Measurements from ENCODE around the gene SIK2. TPM values are rescaled to one million over a fixed set of nuclear protein-coding genes. Genes with fewer than 3 reads are reported as not detected.

Gene SIK2
- total and polyA plus RNA-seq, 4 experiments from 2014 or later, result 0.04 to 13.8 (median 6.6) TPM

DNA sequence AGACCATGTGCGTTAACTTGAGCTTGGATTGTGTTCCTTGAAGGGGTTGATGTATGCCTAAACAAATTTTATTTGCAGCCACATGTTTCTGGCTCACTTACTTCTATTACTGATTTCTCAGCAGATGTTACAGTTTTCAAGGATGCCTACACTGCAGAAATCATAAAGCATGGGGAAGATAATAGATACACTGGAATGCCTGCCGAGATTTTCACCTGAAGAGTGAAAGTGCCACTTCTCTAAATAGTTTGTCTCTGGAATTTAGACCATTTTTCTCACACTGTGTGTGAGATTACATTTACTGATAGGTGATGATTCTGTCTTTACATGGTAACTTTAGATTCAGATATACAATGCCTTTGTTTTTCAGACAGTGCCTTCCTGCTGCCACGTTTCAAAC is 81.6 kb downstream of the SIK2 start:
- Histone ChIP-seq H3K27ac (ENCODE audit: low read depth, low read length) (no peak overlapping the region), H3K9me3 (ENCODE audit: control insufficient read depth in 1 of 2, low read length in 2 of 2) (no peaks in the 10 kb centered on the region), H3K36me3 (ENCODE audit: insufficient read depth, low read length) (no peaks in the 10 kb centered on the region), H3K4me1 (ENCODE audit: insufficient read depth, low read length) (no peaks in the 10 kb centered on the region), H3K4me3 (ENCODE audit: low read length in 2 of 2) (no peak overlapping the region), H3K27me3 (ENCODE audit: insufficient read depth, low read length) (no peaks in the 10 kb centered on the region)
- Mint-ChIP-seq H3K4me1 (no peaks in the 10 kb centered on the region), H3K4me3 (no peak overlapping the region), H3K27me3 (no peaks in the 10 kb centered on the region), H3K27ac (no peak overlapping the region), H3K9me3 (no peaks in the 10 kb centered on the region), H3K36me3 (peaks cover 14 to 17% of the 10 kb centered on the region in 2 donors)
- DNase-seq, result no peak
- intact Hi-C loops (cut with micrococcal nuclease), result no loop called here
- POLR2A ChIA-PET (ENCODE audit: partially characterized antibody), result no interaction called here
- CTCF ChIA-PET (ENCODE audit: partially characterized antibody), result no interaction called here

DNA sequence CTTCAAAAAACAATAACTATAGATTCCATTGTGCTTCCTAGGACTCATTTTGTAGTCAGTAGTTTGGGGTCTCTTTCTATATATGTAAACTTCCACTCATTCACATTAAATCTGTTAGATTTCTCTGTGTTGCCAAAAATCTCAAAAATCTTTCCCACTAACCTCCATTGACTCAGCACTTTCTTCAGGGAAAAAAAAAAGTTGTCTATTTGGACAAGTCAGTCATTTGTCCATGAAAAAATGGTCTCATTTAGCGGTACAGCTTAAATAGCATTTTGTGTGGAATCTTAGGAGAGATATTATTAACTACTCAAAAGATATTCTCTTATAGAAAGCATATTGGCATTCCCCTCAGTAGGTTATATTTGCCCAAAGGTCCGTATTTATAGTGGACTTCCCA is 82.0 kb downstream of the SIK2 start:
- Histone ChIP-seq H3K4me3 (ENCODE audit: low read length in 2 of 2) (no peak overlapping the region), H3K27ac (ENCODE audit: low read depth, low read length) (no peak overlapping the region), H3K36me3 (ENCODE audit: insufficient read depth, low read length) (no peaks in the 10 kb centered on the region), H3K9me3 (ENCODE audit: control insufficient read depth in 1 of 2, low read length in 2 of 2) (no peaks in the 10 kb centered on the region), H3K27me3 (ENCODE audit: insufficient read depth, low read length) (no peaks in the 10 kb centered on the region), H3K4me1 (ENCODE audit: insufficient read depth, low read length) (no peaks in the 10 kb centered on the region)
- ChIA-PET CTCF (ENCODE audit: partially characterized antibody) (no interaction called here), POLR2A (ENCODE audit: partially characterized antibody) (no interaction called here)
- H3K4me3 Mint-ChIP-seq, result no peak overlapping the region
- H3K4me1 Mint-ChIP-seq, result no peaks in the 10 kb centered on the region
- no peak overlapping the region for H3K27ac Mint-ChIP-seq
- no peaks in the 10 kb centered on the region for H3K9me3 Mint-ChIP-seq
- DNase-seq, result no peak
- intact Hi-C loops (cut with micrococcal nuclease), result no loop called here
- no peaks in the 10 kb centered on the region for H3K27me3 Mint-ChIP-seq
- peaks cover 19 to 21% of the 10 kb centered on the region in 2 donors for H3K36me3 Mint-ChIP-seq

DNA sequence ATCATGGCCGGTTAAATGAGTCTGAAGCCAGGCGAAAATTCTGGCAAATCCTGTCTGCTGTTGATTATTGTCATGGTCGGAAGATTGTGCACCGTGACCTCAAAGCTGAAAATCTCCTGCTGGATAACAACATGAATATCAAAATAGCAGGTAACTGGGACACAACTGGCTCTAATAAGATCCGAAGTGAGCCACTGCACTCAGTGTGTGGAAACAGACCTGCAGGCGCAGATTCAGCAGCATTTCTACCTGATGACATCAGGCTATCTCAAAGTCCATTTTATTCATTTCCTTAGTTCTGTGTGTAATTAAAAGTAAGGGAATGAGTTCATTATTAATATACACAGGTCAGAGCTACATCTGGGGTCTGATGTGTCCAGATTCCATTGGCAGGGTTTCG is 85.8 kb downstream of the SIK2 start:
- Histone ChIP-seq H3K36me3 (ENCODE audit: insufficient read depth, low read length) (peaks cover 8% of the 10 kb centered on the region), H3K4me3 (ENCODE audit: low read length in 2 of 2) (no peak overlapping the region), H3K9me3 (ENCODE audit: control insufficient read depth in 1 of 2, low read length in 2 of 2) (no peaks in the 10 kb centered on the region), H3K27me3 (ENCODE audit: insufficient read depth, low read length) (no peaks in the 10 kb centered on the region), H3K4me1 (ENCODE audit: insufficient read depth, low read length) (no peaks in the 10 kb centered on the region), H3K27ac (ENCODE audit: low read depth, low read length) (no peak overlapping the region)
- intact Hi-C loops (cut with micrococcal nuclease), result no loop called here
- ChIA-PET CTCF (ENCODE audit: partially characterized antibody) (no interaction called here), POLR2A (ENCODE audit: partially characterized antibody) (no interaction called here)
- Mint-ChIP-seq H3K4me3 (no peak overlapping the region), H3K27me3 (no peaks in the 10 kb centered on the region), H3K36me3 (peaks cover 28 to 36% of the 10 kb centered on the region in 2 donors), H3K27ac (peak overlapping the region in 2 of 7 donors; percentile 42 to 81), H3K9me3 (no peaks in the 10 kb centered on the region), H3K4me1 (peaks cover 0 to 4% (median 0%) of the 10 kb centered on the region in 4 donors)
- no peak for DNase-seq

DNA sequence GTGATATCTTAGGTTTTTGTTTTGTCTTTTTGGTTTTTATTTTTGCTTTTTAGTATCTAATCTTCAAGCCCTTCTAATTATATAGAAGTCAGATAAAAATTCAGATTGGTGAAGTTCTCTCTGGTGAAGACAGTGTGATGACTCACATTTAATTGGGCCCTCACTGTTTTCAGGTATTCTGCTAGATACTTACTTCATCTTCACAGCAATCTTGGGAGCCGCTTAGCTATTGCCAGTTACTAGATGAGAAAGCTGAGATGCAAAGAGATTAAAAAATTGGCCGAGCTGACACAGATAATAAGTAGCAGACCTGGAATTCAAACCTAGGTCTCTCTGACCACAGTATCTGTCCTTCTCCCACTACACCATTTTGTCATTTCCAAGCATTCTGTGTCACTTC is 88.9 kb downstream of the SIK2 start:
- Mint-ChIP-seq H3K27me3 (no peaks in the 10 kb centered on the region), H3K4me3 (no peak overlapping the region), H3K36me3 (peaks cover 35 to 40% of the 10 kb centered on the region in 2 donors), H3K27ac (no peak overlapping the region), H3K9me3 (no peaks in the 10 kb centered on the region), H3K4me1 (peaks cover 0 to 8% (median 0%) of the 10 kb centered on the region in 4 donors)
- Histone ChIP-seq H3K36me3 (ENCODE audit: insufficient read depth, low read length) (peaks cover 8% of the 10 kb centered on the region), H3K9me3 (ENCODE audit: control insufficient read depth in 1 of 2, low read length in 2 of 2) (no peaks in the 10 kb centered on the region), H3K4me3 (ENCODE audit: low read length in 2 of 2) (no peak overlapping the region), H3K4me1 (ENCODE audit: insufficient read depth, low read length) (no peaks in the 10 kb centered on the region), H3K27me3 (ENCODE audit: insufficient read depth, low read length) (no peaks in the 10 kb centered on the region), H3K27ac (ENCODE audit: low read depth, low read length) (no peak overlapping the region)
- intact Hi-C loops (cut with micrococcal nuclease), result no loop called here
- ChIA-PET POLR2A (ENCODE audit: partially characterized antibody) (no interaction called here), CTCF (ENCODE audit: partially characterized antibody) (no interaction called here)
- DNase-seq, result no peak

DNA sequence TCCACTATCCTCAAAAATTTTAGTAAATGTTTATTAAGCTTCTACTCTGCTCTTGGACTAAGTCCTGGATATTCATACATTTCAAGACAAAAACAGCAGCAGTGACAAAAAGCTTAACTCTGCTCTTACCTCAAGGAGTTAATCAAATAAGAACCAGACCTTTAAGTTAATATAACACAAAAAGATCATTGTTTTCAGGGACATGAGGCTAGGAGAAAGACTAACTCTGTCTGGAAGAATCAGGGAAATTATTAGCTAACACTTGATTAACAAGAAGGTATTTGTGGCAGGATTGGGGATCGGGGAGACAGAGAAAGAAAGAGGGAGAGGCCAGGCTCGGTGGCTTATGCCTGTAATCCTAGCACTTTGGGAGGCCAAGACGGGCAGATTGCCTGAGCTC is 89.5 kb downstream of the SIK2 start:
- peaks cover 35 to 38% of the 10 kb centered on the region in 2 donors for H3K36me3 Mint-ChIP-seq
- H3K27ac Mint-ChIP-seq, result no peak overlapping the region
- H3K9me3 ChIP-seq (ENCODE audit: control insufficient read depth in 1 of 2, low read length in 2 of 2), result no peaks in the 10 kb centered on the region
- peaks cover 8% of the 10 kb centered on the region for H3K36me3 ChIP-seq (ENCODE audit: insufficient read depth, low read length)
- no peaks in the 10 kb centered on the region for H3K27me3 ChIP-seq (ENCODE audit: insufficient read depth, low read length)
- ChIA-PET CTCF (ENCODE audit: partially characterized antibody) (no interaction called here), POLR2A (ENCODE audit: partially characterized antibody) (no interaction called here)
- H3K27me3 Mint-ChIP-seq, result no peaks in the 10 kb centered on the region
- no peaks in the 10 kb centered on the region for H3K9me3 Mint-ChIP-seq
- H3K4me1 Mint-ChIP-seq, result peaks cover 0 to 8% (median 0%) of the 10 kb centered on the region in 4 donors
- no peaks in the 10 kb centered on the region for H3K4me1 ChIP-seq (ENCODE audit: insufficient read depth, low read length)
- intact Hi-C loops (cut with micrococcal nuclease), result no loop called here
- H3K4me3 Mint-ChIP-seq, result no peak overlapping the region
- no peak overlapping the region for H3K4me3 ChIP-seq (ENCODE audit: low read length in 2 of 2)
- DNase-seq, result no peak
- H3K27ac ChIP-seq (ENCODE audit: low read depth, low read length), result no peak overlapping the region

DNA sequence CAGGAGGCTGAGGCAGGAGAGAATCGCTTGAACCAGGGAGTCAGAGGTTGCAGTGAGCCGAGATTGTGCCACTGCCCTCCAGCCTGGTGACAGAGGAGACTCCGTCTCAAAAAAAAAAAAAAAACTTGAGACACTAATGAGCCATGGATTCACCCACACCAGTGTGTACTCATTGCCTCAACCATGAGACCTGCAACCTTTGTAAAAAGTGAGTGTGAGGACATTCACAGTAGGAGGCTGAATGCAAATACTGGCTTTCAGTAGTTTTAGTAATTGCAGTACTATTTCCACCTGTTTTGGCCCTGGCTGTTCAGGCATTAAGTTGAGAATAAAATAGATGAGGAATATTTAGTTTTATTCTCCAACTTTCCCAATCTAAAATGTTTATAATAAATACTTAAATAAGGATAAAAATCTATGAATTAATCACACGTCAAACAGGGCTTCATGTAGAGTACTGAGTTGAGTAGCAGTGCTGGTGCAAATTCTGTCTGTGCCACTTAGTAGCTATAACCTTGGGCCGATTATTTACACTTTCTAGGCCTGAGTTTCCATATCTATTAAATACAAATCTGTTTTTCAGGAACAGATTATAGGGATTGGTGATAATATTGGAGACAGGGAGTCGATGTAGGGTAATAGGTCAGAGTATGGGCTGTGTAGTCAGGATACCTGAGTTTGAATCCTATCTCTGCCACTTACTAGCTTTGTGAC is 91.1 kb downstream of the SIK2 start:
- Mint-ChIP-seq H3K27ac (no peak overlapping the region), H3K9me3 (no peaks in the 10 kb centered on the region), H3K4me1 (peaks cover 0 to 8% (median 0%) of the 10 kb centered on the region in 4 donors), H3K36me3 (peaks cover 28 to 29% of the 10 kb centered on the region in 2 donors), H3K4me3 (no peak overlapping the region), H3K27me3 (no peaks in the 10 kb centered on the region)
- ChIA-PET CTCF (ENCODE audit: partially characterized antibody) (interaction anchor here (1.6 kb wide), 1 partner anchor 89 kb away, joined by 4 read pairs; no protein-coding TSS in a partner anchor), POLR2A (ENCODE audit: partially characterized antibody) (no interaction called here)
- no peaks in the 10 kb centered on the region for H3K4me1 ChIP-seq (ENCODE audit: insufficient read depth, low read length)
- H3K36me3 ChIP-seq (ENCODE audit: insufficient read depth, low read length), result peaks cover 8% of the 10 kb centered on the region
- H3K27me3 ChIP-seq (ENCODE audit: insufficient read depth, low read length), result no peaks in the 10 kb centered on the region
- no peak overlapping the region for H3K4me3 ChIP-seq (ENCODE audit: low read length in 2 of 2)
- intact Hi-C loops (cut with micrococcal nuclease), result no loop called here
- no peak overlapping the region for H3K27ac ChIP-seq (ENCODE audit: low read depth, low read length)
- no peak for DNase-seq
- no peaks in the 10 kb centered on the region for H3K9me3 ChIP-seq (ENCODE audit: control insufficient read depth in 1 of 2, low read length in 2 of 2)

DNA sequence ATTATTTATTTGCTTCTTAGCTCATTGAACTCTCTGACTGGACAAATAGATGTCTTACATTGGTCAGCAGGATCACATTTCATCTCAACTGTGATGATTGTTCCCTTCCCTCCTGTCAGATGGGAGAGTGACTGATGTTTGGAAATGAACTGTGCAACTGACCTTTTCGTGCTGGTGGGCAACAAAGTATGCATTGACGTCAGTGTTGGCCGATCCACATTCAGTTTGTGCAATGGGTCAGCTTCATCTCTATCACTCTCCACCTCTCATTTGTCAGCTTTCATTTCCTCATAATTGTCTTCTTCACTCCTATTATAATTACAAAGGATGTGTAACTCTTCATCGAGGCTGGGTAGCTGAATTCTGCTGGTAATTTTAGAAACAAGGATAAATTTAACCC is 92.6 kb downstream of the SIK2 start:
- no peaks in the 10 kb centered on the region for H3K9me3 Mint-ChIP-seq
- H3K4me1 ChIP-seq (ENCODE audit: insufficient read depth, low read length), result peaks cover 3% of the 10 kb centered on the region
- H3K27ac ChIP-seq (ENCODE audit: low read depth, low read length), result no peak overlapping the region
- POLR2A ChIA-PET (ENCODE audit: partially characterized antibody), result no interaction called here
- peaks cover 4 to 14% (median 5%) of the 10 kb centered on the region in 4 donors for H3K4me1 Mint-ChIP-seq
- intact Hi-C loops (cut with micrococcal nuclease), result no loop called here
- no peak overlapping the region for H3K4me3 ChIP-seq (ENCODE audit: low read length in 2 of 2)
- no peaks in the 10 kb centered on the region for H3K9me3 ChIP-seq (ENCODE audit: control insufficient read depth in 1 of 2, low read length in 2 of 2)
- CTCF ChIA-PET (ENCODE audit: partially characterized antibody), result interaction anchor here (1.2 kb wide), 1 partner anchor 108 kb away, joined by 3 read pairs; no protein-coding TSS in a partner anchor
- peaks cover 16 to 19% of the 10 kb centered on the region in 2 donors for H3K36me3 Mint-ChIP-seq
- peaks cover 8% of the 10 kb centered on the region for H3K36me3 ChIP-seq (ENCODE audit: insufficient read depth, low read length)
- H3K4me3 Mint-ChIP-seq, result no peak overlapping the region
- no peak for DNase-seq
- no peaks in the 10 kb centered on the region for H3K27me3 ChIP-seq (ENCODE audit: insufficient read depth, low read length)
- H3K27me3 Mint-ChIP-seq, result no peaks in the 10 kb centered on the region
- no peak overlapping the region for H3K27ac Mint-ChIP-seq

Data from CD4-positive, alpha-beta memory T cell (primary cell).